Mesodermal cell (in vitro differentiated cells): Measurements from ENCODE around the gene MAGEA3.

ENCODE experiments used
- H3K27ac ChIP-seq: 2 replicates; pipeline ENCODE4 v1.7.0; 2013; ENCODE audit warnings: mild to moderate bottlenecking, low read depth, low read length, moderate library complexity; ENCODE audit not compliant: severe bottlenecking
- H3K36me3 ChIP-seq: 2 replicates; pipeline ENCODE4 v1.7.1; 2013; ENCODE audit warnings: mild to moderate bottlenecking, low read length, moderate library complexity; ENCODE audit not compliant: control insufficient read depth, insufficient read depth
- H3K4me1 ChIP-seq: one replicate; pipeline ENCODE4 v1.7.1; 2013; ENCODE audit warnings: mild to moderate bottlenecking, low read length; ENCODE audit not compliant: insufficient read depth, control insufficient read depth, poor library complexity, severe bottlenecking
- H3K4me3 ChIP-seq: 2 replicates; pipeline ENCODE4 v1.7.0; 2013; ENCODE audit warnings: low read length, control low read depth, mild to moderate bottlenecking; ENCODE audit not compliant: insufficient read depth, poor library complexity, severe bottlenecking; ENCODE audit errors: extremely low read depth
- H3K9me3 ChIP-seq: 2 replicates; pipeline ENCODE4 v1.7.1; 2013; ENCODE audit warnings: mild to moderate bottlenecking, low read length, moderate library complexity; ENCODE audit not compliant: control insufficient read depth
- WGBS, 2 experiments: methylation state at CpG; one replicate each; pipeline ENCODE4 v1.1.5; 2013; ENCODE audit warnings: missing lambda C conversion rate in 2 of 2; ENCODE audit not compliant: insufficient coverage in 2 of 2; 5-methylcytosine and 5-hydroxymethylcytosine counted together

MAGEA3 gene

GRCh38 chrX:152738560-152738959 lies 40.0 kb downstream of the MAGEA3 start:
- H3K9me3 ChIP-seq = no peaks in the 10 kb centered on the region
- H3K27ac ChIP-seq = no peak overlapping the region
- H3K4me1 ChIP-seq = no peaks in the 10 kb centered on the region
- H3K4me3 ChIP-seq = no peak overlapping the region
- no CpG with 5 or more reads among the region's 5 CpGs for WGBS, 2 experiments
- no peaks in the 10 kb centered on the region for H3K36me3 ChIP-seq
